Activated naive CD8-positive, alpha-beta T cell (primary cell): ENCODE data around the gene ADNP2.
A peak's percentile ranks its signal among the peaks of the same experiment; 100 is the strongest.

Experiments
- H3K27ac Mint-ChIP-seq: one replicate; pipeline ENCODE4 v1.8.0; 2021; ENCODE audit warnings: mixed read lengths
- H3K27me3 Mint-ChIP-seq: one replicate; pipeline ENCODE4 v1.8.0; 2021; ENCODE audit warnings: mixed read lengths
- H3K36me3 Mint-ChIP-seq: one replicate; pipeline ENCODE4 v1.8.0; 2021; ENCODE audit warnings: mixed read lengths
- H3K4me1 Mint-ChIP-seq: one replicate; pipeline ENCODE4 v1.8.0; 2021; ENCODE audit warnings: low read depth, mixed read lengths
- H3K4me3 Mint-ChIP-seq: one replicate; pipeline ENCODE4 v1.8.0; 2021; ENCODE audit warnings: mild to moderate bottlenecking, mixed read lengths
- H3K9me3 Mint-ChIP-seq: one replicate; pipeline ENCODE4 v1.8.0; 2021; ENCODE audit warnings: low read depth, mixed read lengths

The ADNP2 gene

DNA sequence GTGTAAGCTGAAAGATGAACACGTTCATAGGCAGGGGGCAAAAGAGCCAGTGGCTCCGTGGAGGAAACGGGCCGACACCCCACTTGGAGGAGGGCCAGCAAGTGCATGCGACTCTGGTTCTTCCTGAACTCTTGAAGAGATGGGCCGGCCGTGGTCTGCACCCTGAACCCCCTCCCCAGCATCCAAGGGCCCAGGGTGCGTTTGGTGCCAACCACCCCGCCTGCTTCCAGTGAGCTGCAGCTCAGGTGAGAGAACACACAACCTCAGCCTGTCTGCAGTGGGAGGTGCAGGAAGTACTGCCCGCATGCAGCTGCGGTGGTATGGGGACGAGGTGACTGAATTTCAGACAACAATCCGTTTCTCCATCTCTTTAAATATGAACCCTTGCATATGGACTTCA, 58.9 kb downstream of the ADNP2 start:
- Mint-ChIP-seq H3K36me3 (no peaks in the 10 kb centered on the region), H3K27me3 (peaks cover 20% of the 10 kb centered on the region), H3K4me3 (no peak overlapping the region), H3K4me1 (peaks cover 4% of the 10 kb centered on the region), H3K27ac (no peak overlapping the region), H3K9me3 (peaks cover 10% of the 10 kb centered on the region)

- H3K36me3 Mint-ChIP-seq: no peaks in the 10 kb centered on the region
- peaks cover 10% of the 10 kb centered on the region for H3K9me3 Mint-ChIP-seq
- H3K27me3 Mint-ChIP-seq: peaks cover 22% of the 10 kb centered on the region
- no peak overlapping the region for H3K4me3 Mint-ChIP-seq
- peaks cover 4% of the 10 kb centered on the region for H3K4me1 Mint-ChIP-seq
- no peak overlapping the region for H3K27ac Mint-ChIP-seq
Measured at GRCh38 chr18:80168346-80168745, 59.3 kb downstream of the ADNP2 start.

DNA sequence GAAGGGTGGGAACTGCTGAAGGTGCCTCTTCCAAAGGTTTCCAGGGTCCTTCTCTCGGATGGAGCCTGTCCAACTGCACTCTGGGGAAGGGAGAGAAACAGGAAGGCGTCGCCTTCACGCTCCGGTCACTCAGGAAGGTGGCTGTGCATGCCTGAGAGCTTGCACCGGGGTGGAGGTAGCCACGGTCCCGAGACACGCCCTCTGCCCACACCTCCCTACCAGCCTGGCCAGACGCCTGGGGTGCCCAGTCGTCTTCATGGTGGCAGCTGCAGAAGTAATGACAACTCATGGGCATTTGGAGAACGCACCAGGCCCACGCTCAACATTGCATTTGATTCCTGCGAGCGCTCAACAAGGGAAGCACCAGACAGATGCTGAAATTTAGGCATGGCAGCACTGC, 59.9 kb downstream of the ADNP2 start:
- peaks cover 22% of the 10 kb centered on the region for H3K27me3 Mint-ChIP-seq
- no peak overlapping the region for H3K27ac Mint-ChIP-seq
- peaks cover 10% of the 10 kb centered on the region for H3K9me3 Mint-ChIP-seq
- H3K4me1 Mint-ChIP-seq: peaks cover 4% of the 10 kb centered on the region
- no peaks in the 10 kb centered on the region for H3K36me3 Mint-ChIP-seq
- no peak overlapping the region for H3K4me3 Mint-ChIP-seq

GRCh38 chr18:80169607-80170006, 60.5 kb downstream of the ADNP2 start:
- Mint-ChIP-seq H3K27me3 (peaks cover 22% of the 10 kb centered on the region), H3K4me3 (no peak overlapping the region), H3K36me3 (no peaks in the 10 kb centered on the region), H3K4me1 (peaks cover 7% of the 10 kb centered on the region), H3K9me3 (peaks cover 5% of the 10 kb centered on the region), H3K27ac (no peak overlapping the region)

- no peak overlapping the region for H3K4me3 Mint-ChIP-seq
- H3K36me3 Mint-ChIP-seq: no peaks in the 10 kb centered on the region
- H3K27ac Mint-ChIP-seq: no peak overlapping the region
- peaks cover 15% of the 10 kb centered on the region for H3K4me1 Mint-ChIP-seq
- peaks cover 3% of the 10 kb centered on the region for H3K9me3 Mint-ChIP-seq
- peaks cover 22% of the 10 kb centered on the region for H3K27me3 Mint-ChIP-seq
Measured at GRCh38 chr18:80170395-80171053, 61.5 kb downstream of the ADNP2 start.

DNA sequence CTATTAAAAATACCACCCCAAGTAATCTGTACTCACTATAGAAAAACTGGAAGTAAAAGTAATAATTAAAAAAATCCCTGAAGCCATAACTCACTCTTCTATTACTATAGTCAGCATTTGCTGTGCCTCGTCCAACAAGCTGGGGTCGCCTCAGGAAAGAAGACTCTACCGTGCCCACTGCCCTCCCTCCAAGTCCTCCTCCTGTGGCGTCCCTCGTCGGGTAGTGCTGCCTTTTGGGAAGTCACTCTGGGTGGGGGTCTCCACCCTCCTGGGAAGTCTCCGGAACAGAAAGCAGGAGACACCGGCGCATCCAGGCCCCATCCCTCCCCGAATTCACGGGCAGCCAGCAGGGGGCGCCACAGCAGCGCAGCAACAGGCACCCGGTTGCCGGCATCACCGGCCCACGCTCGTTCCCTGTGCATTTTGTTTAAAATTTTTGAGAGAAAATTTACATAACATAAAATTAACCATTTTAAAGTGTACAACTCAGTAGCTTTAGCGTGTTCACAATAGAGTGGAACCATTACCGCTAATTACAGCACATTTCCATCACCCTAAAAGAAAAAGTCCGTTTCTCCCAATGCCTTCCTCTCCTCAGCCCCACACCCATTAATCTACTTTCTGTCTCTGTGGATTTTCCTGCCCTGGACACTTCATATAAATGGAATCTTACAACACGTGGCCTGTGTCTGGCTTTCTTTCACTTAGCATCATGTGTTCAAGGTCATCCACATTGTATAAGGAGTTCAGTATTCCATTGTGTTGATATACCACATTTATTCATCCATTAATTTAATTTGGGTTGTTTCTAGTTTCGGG, 62.2 kb downstream of the ADNP2 start:
- no peak overlapping the region for H3K4me3 Mint-ChIP-seq
- H3K27me3 Mint-ChIP-seq: peaks cover 19% of the 10 kb centered on the region
- H3K36me3 Mint-ChIP-seq: no peaks in the 10 kb centered on the region
- H3K9me3 Mint-ChIP-seq: no peaks in the 10 kb centered on the region
- no peak overlapping the region for H3K27ac Mint-ChIP-seq
- peaks cover 20% of the 10 kb centered on the region for H3K4me1 Mint-ChIP-seq

DNA sequence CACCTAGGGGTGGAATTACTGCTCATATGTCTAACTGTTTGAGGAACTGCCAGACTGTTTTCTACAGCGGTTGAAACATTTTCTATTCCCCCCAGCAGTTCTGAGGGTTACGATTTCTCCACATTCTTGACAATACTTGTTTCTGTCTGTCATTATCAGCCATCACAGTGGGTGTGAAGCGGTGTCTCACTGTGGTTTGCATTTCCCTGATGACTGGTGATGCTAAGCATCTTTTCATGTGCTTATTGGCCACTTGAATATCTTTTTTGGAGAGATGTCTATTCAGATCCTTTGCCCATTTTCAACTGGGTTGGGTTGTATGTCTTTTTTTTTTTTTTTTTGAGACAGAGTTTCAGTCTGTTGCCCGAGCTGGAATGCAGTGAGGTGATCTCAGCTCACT, 63.0 kb downstream of the ADNP2 start:
- Mint-ChIP-seq H3K4me3 (no peak overlapping the region), H3K4me1 (peaks cover 21% of the 10 kb centered on the region), H3K27me3 (peaks cover 19% of the 10 kb centered on the region), H3K36me3 (no peaks in the 10 kb centered on the region), H3K27ac (no peak overlapping the region), H3K9me3 (no peaks in the 10 kb centered on the region)

DNA sequence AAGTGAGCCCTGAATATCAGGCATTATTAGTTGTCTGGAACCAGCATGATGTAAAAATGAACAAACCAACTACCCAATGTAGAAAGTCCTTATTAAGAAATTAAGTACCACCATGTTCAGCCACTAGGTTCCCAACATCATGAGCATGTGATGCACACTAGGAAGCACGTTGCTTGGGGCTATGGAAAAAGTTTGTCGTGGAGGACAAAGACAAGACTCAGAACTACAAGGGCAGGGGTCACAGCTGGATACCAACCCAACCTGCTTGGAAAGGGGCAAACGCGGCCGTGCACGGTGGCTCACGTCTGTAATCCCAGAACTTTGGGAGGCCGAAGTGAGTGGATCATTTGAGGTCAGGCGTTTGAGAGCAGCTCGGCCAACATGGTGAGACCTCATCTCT, 64.0 kb downstream of the ADNP2 start:
- Mint-ChIP-seq H3K27ac (no peak overlapping the region), H3K27me3 (peaks cover 19% of the 10 kb centered on the region)

GRCh38 chr18:80175451-80176204, 66.6 kb downstream of the ADNP2 start:
- H3K4me1 Mint-ChIP-seq: peaks cover 22% of the 10 kb centered on the region

More for the DNA sequence above, 64.0 kb downstream of the ADNP2 start:
- H3K4me3 Mint-ChIP-seq: no peak overlapping the region
- peaks cover 21% of the 10 kb centered on the region for H3K4me1 Mint-ChIP-seq
- no peaks in the 10 kb centered on the region for H3K9me3 Mint-ChIP-seq
- no peaks in the 10 kb centered on the region for H3K36me3 Mint-ChIP-seq

GRCh38 chr18:80176334-80177073, 67.4 kb downstream of the ADNP2 start:
- Mint-ChIP-seq H3K4me3 (no peak overlapping the region), H3K36me3 (no peaks in the 10 kb centered on the region), H3K27ac (no peak overlapping the region), H3K4me1 (peaks cover 21% of the 10 kb centered on the region), H3K9me3 (no peaks in the 10 kb centered on the region), H3K27me3 (peaks cover 7% of the 10 kb centered on the region)

More at GRCh38 chr18:80175451-80176204, 66.6 kb downstream of the ADNP2 start:
- no peaks in the 10 kb centered on the region for H3K9me3 Mint-ChIP-seq
- H3K4me3 Mint-ChIP-seq: peak overlapping the region; percentile 52
- H3K27me3 Mint-ChIP-seq: peaks cover 13% of the 10 kb centered on the region
- no peak overlapping the region for H3K27ac Mint-ChIP-seq
- no peaks in the 10 kb centered on the region for H3K36me3 Mint-ChIP-seq

GRCh38 chr18:80177128-80177527, 68.1 kb downstream of the ADNP2 start:
- no peak overlapping the region for H3K4me3 Mint-ChIP-seq
- H3K27ac Mint-ChIP-seq: no peak overlapping the region
- H3K27me3 Mint-ChIP-seq: peaks cover 4% of the 10 kb centered on the region
- peaks cover 18% of the 10 kb centered on the region for H3K4me1 Mint-ChIP-seq
- no peaks in the 10 kb centered on the region for H3K9me3 Mint-ChIP-seq
- H3K36me3 Mint-ChIP-seq: no peaks in the 10 kb centered on the region

DNA sequence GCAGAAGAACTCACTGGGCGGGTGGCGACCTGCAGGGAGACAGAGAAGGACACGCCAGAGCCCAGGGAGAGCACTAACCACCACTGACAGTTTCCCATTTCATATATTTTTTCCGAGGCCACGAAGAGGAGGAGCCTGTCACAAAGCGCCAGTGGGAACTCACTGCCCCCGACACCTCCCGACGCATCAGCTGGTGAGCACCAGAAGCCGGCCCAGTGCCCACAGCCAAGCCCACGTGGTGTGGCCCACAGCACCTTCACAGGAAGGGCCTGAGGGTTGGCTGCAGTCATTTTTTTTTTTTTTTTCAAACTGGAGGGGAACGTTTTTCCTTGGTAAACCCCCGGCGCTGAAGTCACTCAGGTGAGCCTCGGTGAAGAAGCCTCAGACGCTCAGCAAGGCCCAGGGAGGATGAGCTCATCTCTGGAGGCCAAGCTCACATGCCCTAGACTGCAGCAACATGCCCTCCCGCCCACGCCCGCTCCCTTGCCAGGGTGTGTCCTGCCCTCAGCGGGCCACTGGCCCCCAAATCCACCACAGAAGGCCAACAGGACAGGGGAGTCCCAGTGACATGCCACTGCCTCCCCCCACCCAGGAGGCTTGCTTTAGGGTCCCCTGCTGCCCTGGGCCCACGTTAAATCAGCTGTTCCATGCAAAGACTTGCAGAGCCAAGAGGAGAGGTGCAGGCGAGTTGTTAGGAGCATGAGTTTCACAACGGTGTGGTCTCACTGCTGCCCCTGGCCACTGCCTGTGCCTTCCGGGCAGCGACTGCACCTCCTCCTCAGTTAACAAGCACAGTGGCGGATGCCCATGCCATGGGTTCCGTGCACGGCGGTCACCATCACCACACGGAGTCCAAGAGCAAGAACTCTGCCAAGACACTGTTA, 70.1 kb downstream of the ADNP2 start:
- Mint-ChIP-seq H3K36me3 (no peaks in the 10 kb centered on the region), H3K4me3 (no peak overlapping the region), H3K27me3 (no peaks in the 10 kb centered on the region)

DNA sequence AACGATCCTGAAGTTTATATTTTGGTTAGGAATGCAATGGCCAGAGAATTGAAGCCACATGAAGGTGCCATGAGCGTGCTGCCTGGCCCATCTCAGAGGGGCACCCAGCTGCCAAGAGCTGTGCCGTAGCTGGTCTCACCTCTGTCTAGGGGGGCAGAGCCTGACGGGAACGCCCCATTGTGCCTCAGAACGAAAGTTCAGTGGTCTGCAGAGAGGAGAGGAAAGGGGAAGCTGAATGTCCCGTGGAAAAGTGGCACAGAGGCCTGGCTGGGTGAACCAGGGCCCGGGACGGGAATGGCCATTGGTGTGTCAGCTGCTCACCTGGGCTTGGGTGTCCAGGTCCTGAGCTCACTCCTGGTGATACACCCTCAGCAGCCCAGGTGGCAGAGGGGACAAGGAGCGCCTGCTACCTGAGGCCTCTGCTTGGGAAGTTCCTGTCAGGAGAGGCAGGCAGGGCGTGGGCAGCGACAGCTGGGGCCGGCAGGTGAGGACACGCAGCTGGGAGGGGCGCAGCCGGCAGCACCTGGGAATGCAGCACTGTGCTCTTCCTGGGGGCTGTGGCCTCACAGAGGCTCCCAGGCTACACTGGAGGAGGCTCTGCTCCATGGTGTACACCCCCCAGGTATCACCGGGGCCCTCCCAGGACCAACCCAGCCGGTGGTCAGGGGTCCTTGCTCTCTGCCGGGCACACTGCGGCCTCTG, 70.9 kb downstream of the ADNP2 start:
- Mint-ChIP-seq H3K4me3 (no peak overlapping the region), H3K4me1 (peaks cover 13% of the 10 kb centered on the region), H3K9me3 (no peaks in the 10 kb centered on the region), H3K27me3 (no peaks in the 10 kb centered on the region), H3K27ac (no peak overlapping the region), H3K36me3 (no peaks in the 10 kb centered on the region)

More for the DNA sequence above, 70.1 kb downstream of the ADNP2 start:
- H3K4me1 Mint-ChIP-seq: peaks cover 17% of the 10 kb centered on the region
- no peak overlapping the region for H3K27ac Mint-ChIP-seq
- H3K9me3 Mint-ChIP-seq: no peaks in the 10 kb centered on the region
